LNCAP (cell line): ENCODE results near the gene SH3RF3.

Experiments used
- CTCF ChIP-seq: fragments of 450-650 bp; IDR thresholded peaks from 2 replicates; pipeline ENCODE4 v1.5.1; 2017; ENCODE audit warnings: mild to moderate bottlenecking

The SH3RF3 gene

GRCh38 chr2:109448207-109448606 is 319.2 kb downstream of the SH3RF3 start:
- TF ChIP-seq CTCF = no peak

GRCh38 chr2:109448946-109449788 is 320.2 kb downstream of the SH3RF3 start:
- TF ChIP-seq CTCF = peak; percentile 19; the same call in 1 of the 2 replicates

GRCh38 chr2:109450574-109451273 is 321.7 kb downstream of the SH3RF3 start:
- TF ChIP-seq CTCF = no peak

GRCh38 chr2:109451671-109452070 is 322.7 kb downstream of the SH3RF3 start:
- TF ChIP-seq CTCF = no peak

- TF ChIP-seq CTCF = no peak
These were observed 323.6 kb downstream of the SH3RF3 start for GRCh38 chr2:109452318-109453305.

- no peak for TF ChIP-seq CTCF
These were observed 324.5 kb downstream of the SH3RF3 start for GRCh38 chr2:109453371-109453995.

GRCh38 chr2:109454304-109454703 is 325.3 kb downstream of the SH3RF3 start:
- TF ChIP-seq CTCF = no peak
